Tibial nerve (tissue), 4 donors: ENCODE results near the gene FANCL. TPM values are rescaled to one million over a fixed set of nuclear protein-coding genes. Genes with fewer than 3 reads are reported as not detected.

ENCODE experiments used
- DNase-seq, 2 donors: peaks; one replicate each; pipeline ENCODE4 v3.0.0-alpha.2; 2019; ENCODE audit warnings: low spot score in 2 of 2
- H3K27ac ChIP-seq, 4 donors: fragments of 200-600 bp; sonication (generic) in 3 of 4; one replicate each; pipeline ENCODE4 v1.5.1; 2017 to 2019; ENCODE audit warnings: mild to moderate bottlenecking in 1 of 4
- H3K27me3 ChIP-seq, 2 donors: fragments of 200-600 bp; sonication (generic) in 1 of 2; one replicate each; pipeline versions ENCODE4 v1.5.1 to v1.6.0; 2017 to 2019
- H3K36me3 ChIP-seq, 3 donors: fragments of 200-600 bp; sonication (generic); one replicate each; pipeline ENCODE4 v1.5.1; 2018 to 2019
- H3K4me1 ChIP-seq, 4 donors: fragments of 200-600 bp; sonication (generic) in 3 of 4; one replicate each; pipeline ENCODE4 v1.5.1; 2017 to 2019
- H3K4me3 ChIP-seq, 4 donors: fragments of 200-600 bp; sonication (generic) in 3 of 4; one replicate each; pipeline ENCODE4 v1.5.1; 2017 to 2019; ENCODE audit warnings: mild to moderate bottlenecking in 1 of 4, moderate library complexity in 1 of 4
- H3K9me3 ChIP-seq, 4 donors: fragments of 200-600 bp; sonication (generic) in 3 of 4; one replicate each; pipeline ENCODE4 v1.5.1; 2017 to 2019
- EP300 ChIP-seq, 2 donors: sonication (generic); formaldehyde crosslinking; IDR thresholded peaks; one replicate each; pipeline ENCODE4 v1.6.1; 2017; ENCODE audit warnings: antibody characterized with exemption in 2 of 2, mild to moderate bottlenecking in 1 of 2
- POLR2A ChIP-seq, 2 donors: fragments of 450-650 bp; IDR thresholded peaks; one replicate each; pipeline ENCODE4 v1.6.1; 2017; ENCODE audit warnings: antibody characterized with exemption in 2 of 2, mild to moderate bottlenecking in 2 of 2, moderate library complexity in 2 of 2
- WGBS, 2 donors: methylation state at CpG; one replicate each; pipeline ENCODE4 v1.1.5; 2018; 5-methylcytosine and 5-hydroxymethylcytosine counted together
- total RNA-seq, 4 donors: library from RNA; depleted of rRNA; stranded (reverse); fragments of >200 nt; gene quantifications; one replicate each; pipeline ENCODE4 v1.1.0, GENCODE V29; 2016
- TF ChIP-seq, protein P1 (sequence below), 5 experiments: fragments of 200-600 bp in 3 of 5; fragments of 450-650 bp in 2 of 5; sonication (generic) in 3 of 5; IDR thresholded peaks; one replicate each; pipeline ENCODE4 v1.5.1; 2016 to 2019; ENCODE audit warnings: antibody characterized with exemption in 5 of 5, mild to moderate bottlenecking in 3 of 5, moderate library complexity in 2 of 5

The FANCL gene
- total RNA-seq, 4 donors from 2014 or later, result 19.3 to 26.5 (median 24.5) TPM

GRCh38 chr2:58137221-58137620 is 103.9 kb downstream of the FANCL start:
- no peaks in the 10 kb centered on the region for H3K27me3 ChIP-seq
- TF ChIP-seq, protein P1, sequence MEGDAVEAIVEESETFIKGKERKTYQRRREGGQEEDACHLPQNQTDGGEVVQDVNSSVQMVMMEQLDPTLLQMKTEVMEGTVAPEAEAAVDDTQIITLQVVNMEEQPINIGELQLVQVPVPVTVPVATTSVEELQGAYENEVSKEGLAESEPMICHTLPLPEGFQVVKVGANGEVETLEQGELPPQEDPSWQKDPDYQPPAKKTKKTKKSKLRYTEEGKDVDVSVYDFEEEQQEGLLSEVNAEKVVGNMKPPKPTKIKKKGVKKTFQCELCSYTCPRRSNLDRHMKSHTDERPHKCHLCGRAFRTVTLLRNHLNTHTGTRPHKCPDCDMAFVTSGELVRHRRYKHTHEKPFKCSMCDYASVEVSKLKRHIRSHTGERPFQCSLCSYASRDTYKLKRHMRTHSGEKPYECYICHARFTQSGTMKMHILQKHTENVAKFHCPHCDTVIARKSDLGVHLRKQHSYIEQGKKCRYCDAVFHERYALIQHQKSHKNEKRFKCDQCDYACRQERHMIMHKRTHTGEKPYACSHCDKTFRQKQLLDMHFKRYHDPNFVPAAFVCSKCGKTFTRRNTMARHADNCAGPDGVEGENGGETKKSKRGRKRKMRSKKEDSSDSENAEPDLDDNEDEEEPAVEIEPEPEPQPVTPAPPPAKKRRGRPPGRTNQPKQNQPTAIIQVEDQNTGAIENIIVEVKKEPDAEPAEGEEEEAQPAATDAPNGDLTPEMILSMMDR (IDR thresholded peaks at IDR 0.05), result no peak
- TF ChIP-seq EP300 (IDR thresholded peaks at IDR 0.05) (no peak), POLR2A (IDR thresholded peaks at IDR 0.05) (no peak)
- H3K4me1 ChIP-seq, result peaks cover 0 to 6% (median 0%) of the 10 kb centered on the region in 4 donors
- H3K4me3 ChIP-seq, result no peak overlapping the region
- no peak for DNase-seq
- H3K36me3 ChIP-seq, result peaks cover 0 to 8% (median 0%) of the 10 kb centered on the region in 3 donors
- H3K27ac ChIP-seq, result no peak overlapping the region
- H3K9me3 ChIP-seq, result no peaks in the 10 kb centered on the region

GRCh38 chr2:58135861-58136260 is 105.3 kb downstream of the FANCL start:
- peaks cover 0 to 19% (median 2%) of the 10 kb centered on the region in 4 donors for H3K4me1 ChIP-seq
- 58 to 65% methylated on average over 2 of the region's 2 CpGs for WGBS, 2 donors
- H3K9me3 ChIP-seq, result no peaks in the 10 kb centered on the region

GRCh38 chr2:58133395-58133794 is 107.7 kb downstream of the FANCL start:
- no peak for DNase-seq

More at GRCh38 chr2:58135861-58136260, 105.3 kb downstream of the FANCL start:
- no peak overlapping the region for H3K4me3 ChIP-seq
- H3K27me3 ChIP-seq, result no peaks in the 10 kb centered on the region
- H3K36me3 ChIP-seq, result peaks cover 0 to 8% (median 0%) of the 10 kb centered on the region in 3 donors
- DNase-seq, result no peak
- no peak overlapping the region for H3K27ac ChIP-seq
- TF ChIP-seq POLR2A (IDR thresholded peaks at IDR 0.05) (no peak), EP300 (IDR thresholded peaks at IDR 0.05) (no peak)
- TF ChIP-seq, protein P1 (IDR thresholded peaks at IDR 0.05), result no peak

GRCh38 chr2:58131191-58132011 is 109.7 kb downstream of the FANCL start:
- Histone ChIP-seq H3K36me3 (no peaks in the 10 kb centered on the region), H3K27me3 (no peaks in the 10 kb centered on the region), H3K4me3 (no peak overlapping the region), H3K27ac (no peak overlapping the region), H3K4me1 (peaks cover 0 to 20% (median 3%) of the 10 kb centered on the region in 4 donors), H3K9me3 (no peaks in the 10 kb centered on the region)
- DNase-seq, result peak in 1 of 2 donors; percentile 25
- 42 to 50% methylated on average over 5 of the region's 5 CpGs for WGBS, 2 donors
- TF ChIP-seq, protein P1 (IDR thresholded peaks at IDR 0.05), result peak in 2 of 5 experiments; percentile 11 to 13
- no peak for TF ChIP-seq POLR2A (IDR thresholded peaks at IDR 0.05)

More at GRCh38 chr2:58133395-58133794, 107.7 kb downstream of the FANCL start:
- Histone ChIP-seq H3K4me1 (peaks cover 0 to 26% (median 3%) of the 10 kb centered on the region in 4 donors), H3K27ac (no peak overlapping the region), H3K27me3 (no peaks in the 10 kb centered on the region), H3K4me3 (no peak overlapping the region), H3K9me3 (no peaks in the 10 kb centered on the region), H3K36me3 (no peaks in the 10 kb centered on the region)
- TF ChIP-seq, protein P1 (IDR thresholded peaks at IDR 0.05), result no peak
- TF ChIP-seq EP300 (IDR thresholded peaks at IDR 0.05) (no peak), POLR2A (IDR thresholded peaks at IDR 0.05) (no peak)

DNA sequence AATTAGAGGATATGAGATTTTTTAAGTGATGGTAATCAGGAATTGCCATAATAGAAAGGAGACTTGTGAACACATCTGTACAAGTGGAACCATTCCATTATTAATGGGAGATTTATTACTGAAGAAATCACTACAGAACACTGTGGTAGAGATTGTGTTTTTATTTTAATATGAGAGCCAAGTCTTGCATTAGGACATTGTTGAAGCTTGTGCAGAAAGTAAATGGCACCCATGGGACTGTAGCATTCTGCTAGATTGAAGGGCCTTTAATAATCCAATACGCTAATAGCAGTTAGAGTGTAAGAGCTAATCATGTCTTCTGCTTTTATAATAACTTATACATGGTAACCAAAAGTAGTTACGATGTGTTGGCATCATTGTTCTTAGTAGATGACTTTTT is 110.9 kb downstream of the FANCL start:
- Histone ChIP-seq H3K4me3 (no peak overlapping the region), H3K27ac (no peak overlapping the region), H3K36me3 (no peaks in the 10 kb centered on the region), H3K4me1 (peaks cover 0 to 20% (median 3%) of the 10 kb centered on the region in 4 donors), H3K27me3 (no peaks in the 10 kb centered on the region), H3K9me3 (no peaks in the 10 kb centered on the region)
- 75 to 79% methylated on average over 2 of the region's 2 CpGs for WGBS, 2 donors
- TF ChIP-seq, protein P1 (IDR thresholded peaks at IDR 0.05), result no peak
- TF ChIP-seq EP300 (IDR thresholded peaks at IDR 0.05) (no peak), POLR2A (IDR thresholded peaks at IDR 0.05) (no peak)
- no peak for DNase-seq
